Ishikawa (cell line): ENCODE results near the gene GSE1.

ENCODE experiments used
- CEBPB ChIP-seq: IDR thresholded peaks from 2 replicates; pipeline ENCODE4 v1.6.1; 2012
- CREB1 ChIP-seq: IDR thresholded peaks from 2 replicates; pipeline ENCODE4 v1.6.1; 2012; ENCODE audit warnings: low read depth
- EP300 ChIP-seq: IDR thresholded peaks from 2 replicates; pipeline ENCODE4 v1.6.1; 2012; ENCODE audit warnings: borderline replicate concordance
- FOXM1 ChIP-seq: IDR thresholded peaks from 2 replicates; pipeline ENCODE4 v1.6.1; 2012; ENCODE audit warnings: low read depth, borderline replicate concordance
- MAX ChIP-seq: IDR thresholded peaks from 2 replicates; pipeline ENCODE4 v1.6.1; 2012
- NFIC ChIP-seq: IDR thresholded peaks from 2 replicates; pipeline ENCODE4 v1.6.1; 2012
- RAD21 ChIP-seq: IDR thresholded peaks from 2 replicates; pipeline ENCODE4 v1.6.1; 2012; ENCODE audit warnings: low read depth
- REST ChIP-seq: IDR thresholded peaks from 2 replicates; pipeline ENCODE4 v1.6.1; 2012; ENCODE audit warnings: low read depth, mild to moderate bottlenecking
- TAF1 ChIP-seq: IDR thresholded peaks from 2 replicates; pipeline ENCODE4 v1.6.1; 2012; ENCODE audit warnings: low read depth, mild to moderate bottlenecking
- TCF12 ChIP-seq: IDR thresholded peaks from 2 replicates; pipeline ENCODE4 v1.6.1; 2012; ENCODE audit warnings: low read depth
- TEAD4 ChIP-seq: IDR thresholded peaks from 2 replicates; pipeline ENCODE4 v1.6.1; 2012
- USF1 ChIP-seq: IDR thresholded peaks from 2 replicates; pipeline ENCODE4 v1.6.1; 2012
- YY1 ChIP-seq: IDR thresholded peaks from 2 replicates; pipeline ENCODE4 v1.6.1; 2012; ENCODE audit warnings: low read depth
- ZBTB7A ChIP-seq: IDR thresholded peaks from 2 replicates; pipeline ENCODE4 v1.6.1; 2012; ENCODE audit warnings: low read depth

- TF ChIP-seq TAF1 (no peak), CREB1 (no peak), EP300 (no peak), TEAD4 (no peak), CEBPB (no peak), FOXM1 (no peak), MAX (no peak), TCF12 (no peak), USF1 (no peak), ZBTB7A (no peak), YY1 (no peak), REST (no peak), NFIC (no peak), RAD21 (no peak)
Observed at GRCh38 chr16:85709766-85710585, 96.9 kb downstream of the GSE1 start.
